Gastrocnemius medialis (tissue), 4 donors: ENCODE results near the gene C10orf71. TPM values are rescaled to one million over a fixed set of nuclear protein-coding genes. Genes with fewer than 3 reads are reported as not detected.
A peak's percentile ranks its signal among the peaks of the same experiment; 100 is the strongest.

Source experiments
- ATAC-seq, 2 donors: fragments of 150-250 bp; one replicate each; pipeline ENCODE4 v1.9.1; 2016
- DNase-seq, 2 donors: peaks; one replicate each; pipeline ENCODE4 v3.0.0-alpha.2; 2019
- H3K27ac ChIP-seq, 4 donors: fragments of 200-600 bp; sonication (generic); 1 replicate in 1 of 4; 2 replicates in 3 of 4; pipeline ENCODE4 v1.5.1; 2016 to 2018; ENCODE audit warnings: mild to moderate bottlenecking in 2 of 4, moderate library complexity in 1 of 4
- H3K27me3 ChIP-seq, 3 donors: fragments of 200-600 bp; sonication (generic) in 2 of 3; 1 replicate in 1 of 3; 2 replicates in 2 of 3; pipeline versions ENCODE4 v1.5.1 to v1.6.0; 2016 to 2019; ENCODE audit warnings: mild to moderate bottlenecking in 1 of 3, moderate library complexity in 1 of 3
- H3K36me3 ChIP-seq, 2 donors: fragments of 200-600 bp; sonication (generic) in 1 of 2; one replicate each; pipeline ENCODE4 v1.5.1; 2017 to 2018
- H3K4me1 ChIP-seq, 2 donors: fragments of 200-600 bp; sonication (generic) in 1 of 2; one replicate each; pipeline ENCODE4 v1.5.1; 2016 to 2017; ENCODE audit warnings: mild to moderate bottlenecking in 2 of 2
- H3K4me3 ChIP-seq, 4 donors: fragments of 200-600 bp; sonication (generic) in 3 of 4; 1 replicate in 1 of 4; 2 replicates in 3 of 4; pipeline ENCODE4 v1.5.1; 2016 to 2019; ENCODE audit warnings: mild to moderate bottlenecking in 2 of 4
- H3K9me3 ChIP-seq, 3 donors: fragments of 200-600 bp; sonication (generic) in 2 of 3; 1 replicate in 1 of 3; 2 replicates in 2 of 3; pipeline ENCODE4 v1.5.1; 2016 to 2019
- POLR2A ChIP-seq, 2 donors: fragments of 450-650 bp; IDR thresholded peaks; one replicate each; pipeline ENCODE4 v1.6.1; 2017; ENCODE audit warnings: antibody characterized with exemption in 2 of 2, mild to moderate bottlenecking in 2 of 2, moderate library complexity in 2 of 2
- in situ Hi-C, 4 donors: fragments of 200-750 bp; cut with MboI; loops; one replicate each; pipeline versions ENCODE4 v1.15.0 to v1.8.0; 2017; ENCODE audit warnings: low sequenced_read_pairs in 4 of 4
- intact Hi-C: fragments of 100-400 bp; cut with DNase I; formaldehyde crosslinking; loops from one replicate; pipeline ENCODE4 v1.15.1; 2023; ENCODE audit warnings: low total_unique reads
- total RNA-seq, 4 donors: library from RNA; depleted of rRNA; stranded (reverse); fragments of >200 nt; gene quantifications; one replicate each; pipeline versions ENCODE4 v1.1.0 to v1.2.3, GENCODE V29; 2016
- TF ChIP-seq, protein P1 (sequence below), 5 experiments: fragments of 450-650 bp in 3 of 5; fragments of 200-600 bp in 2 of 5; sonication (generic) in 2 of 5; IDR thresholded peaks in 4 of 5; conservative IDR thresholded peaks in 1 of 5; 1 replicate in 4 of 5; 2 replicates in 1 of 5; pipeline ENCODE4 v1.5.1; 2016 to 2019; ENCODE audit warnings: antibody characterized with exemption in 5 of 5, mild to moderate bottlenecking in 3 of 5, moderate library complexity in 3 of 5

C10orf71 gene
- total RNA-seq, 4 donors from 2014 or later = 26.5 to 208 (median 69.6) TPM

DNA sequence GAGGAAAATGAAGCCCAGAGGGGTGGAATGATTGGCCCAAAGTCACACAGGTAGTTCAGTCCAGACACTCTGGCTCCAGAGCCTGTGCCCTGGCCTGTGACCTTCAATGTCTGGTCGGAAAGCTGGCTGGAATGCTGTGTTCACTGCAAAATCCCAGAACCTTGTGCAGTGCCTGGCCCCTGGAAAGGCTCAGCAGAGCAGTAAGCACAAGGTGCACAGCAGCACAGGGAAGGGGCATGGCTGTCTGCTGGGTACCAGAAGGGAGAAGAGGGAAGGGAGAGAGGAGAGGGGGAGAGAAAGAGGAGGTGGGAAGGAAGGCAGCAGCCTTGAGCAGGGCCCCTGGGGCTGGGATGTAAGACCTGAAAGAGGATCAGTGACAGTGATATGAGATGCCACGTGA, 28.4 kb upstream of the C10orf71 start:
- DNase-seq (no peak), ATAC-seq (no peak)
- in situ Hi-C loops = no loop called here
- H3K27me3 ChIP-seq = no peaks in the 10 kb centered on the region
- intact Hi-C loops = no loop called here
- TF ChIP-seq, protein P1, sequence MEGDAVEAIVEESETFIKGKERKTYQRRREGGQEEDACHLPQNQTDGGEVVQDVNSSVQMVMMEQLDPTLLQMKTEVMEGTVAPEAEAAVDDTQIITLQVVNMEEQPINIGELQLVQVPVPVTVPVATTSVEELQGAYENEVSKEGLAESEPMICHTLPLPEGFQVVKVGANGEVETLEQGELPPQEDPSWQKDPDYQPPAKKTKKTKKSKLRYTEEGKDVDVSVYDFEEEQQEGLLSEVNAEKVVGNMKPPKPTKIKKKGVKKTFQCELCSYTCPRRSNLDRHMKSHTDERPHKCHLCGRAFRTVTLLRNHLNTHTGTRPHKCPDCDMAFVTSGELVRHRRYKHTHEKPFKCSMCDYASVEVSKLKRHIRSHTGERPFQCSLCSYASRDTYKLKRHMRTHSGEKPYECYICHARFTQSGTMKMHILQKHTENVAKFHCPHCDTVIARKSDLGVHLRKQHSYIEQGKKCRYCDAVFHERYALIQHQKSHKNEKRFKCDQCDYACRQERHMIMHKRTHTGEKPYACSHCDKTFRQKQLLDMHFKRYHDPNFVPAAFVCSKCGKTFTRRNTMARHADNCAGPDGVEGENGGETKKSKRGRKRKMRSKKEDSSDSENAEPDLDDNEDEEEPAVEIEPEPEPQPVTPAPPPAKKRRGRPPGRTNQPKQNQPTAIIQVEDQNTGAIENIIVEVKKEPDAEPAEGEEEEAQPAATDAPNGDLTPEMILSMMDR (IDR thresholded peaks at IDR 0.05 in 4 of 5, conservative IDR thresholded peaks at IDR 0.05 in 1 of 5) = no peak
- TF ChIP-seq POLR2A (IDR thresholded peaks at IDR 0.05) = no peak
- no peaks in the 10 kb centered on the region for H3K36me3 ChIP-seq
- H3K9me3 ChIP-seq = no peaks in the 10 kb centered on the region
- H3K27ac ChIP-seq = peak overlapping the region; percentile 92 to 97 (median 94)
- H3K4me3 ChIP-seq = no peak overlapping the region
- peaks cover 30 to 36% of the 10 kb centered on the region in 2 donors for H3K4me1 ChIP-seq

DNA sequence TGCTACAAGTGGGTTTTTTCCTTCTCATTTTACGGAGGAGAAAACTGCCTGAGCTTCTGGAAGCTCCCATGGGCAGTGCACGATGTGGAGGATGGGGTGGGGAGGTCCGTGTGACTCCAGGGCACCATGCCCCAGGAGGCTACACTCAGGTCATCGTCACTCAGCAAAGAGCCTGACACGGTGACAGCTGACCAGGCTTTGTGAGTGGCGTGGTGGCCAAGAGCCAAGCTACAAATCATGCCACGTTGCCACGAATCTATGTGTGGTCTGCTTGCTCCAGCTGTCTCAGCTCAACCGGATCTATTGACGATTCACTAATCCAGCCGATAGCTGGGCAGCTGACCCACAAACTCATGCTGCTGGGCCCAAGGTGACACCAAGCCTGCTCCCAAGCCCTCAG, 27.6 kb upstream of the C10orf71 start:
- TF ChIP-seq, protein P1 (IDR thresholded peaks at IDR 0.05 in 4 of 5, conservative IDR thresholded peaks at IDR 0.05 in 1 of 5) = no peak
- no peak for TF ChIP-seq POLR2A (IDR thresholded peaks at IDR 0.05)
- peak; percentile 24 to 65 for ATAC-seq
- in situ Hi-C loops = no loop called here
- Histone ChIP-seq H3K4me1 (peaks cover 30 to 38% of the 10 kb centered on the region in 2 donors), H3K36me3 (no peaks in the 10 kb centered on the region), H3K27ac (peak overlapping the region; percentile 92 to 97 (median 94)), H3K27me3 (no peaks in the 10 kb centered on the region), H3K9me3 (no peaks in the 10 kb centered on the region), H3K4me3 (no peak overlapping the region)
- intact Hi-C loops = no loop called here
- DNase-seq = peak; percentile 65 to 74

DNA sequence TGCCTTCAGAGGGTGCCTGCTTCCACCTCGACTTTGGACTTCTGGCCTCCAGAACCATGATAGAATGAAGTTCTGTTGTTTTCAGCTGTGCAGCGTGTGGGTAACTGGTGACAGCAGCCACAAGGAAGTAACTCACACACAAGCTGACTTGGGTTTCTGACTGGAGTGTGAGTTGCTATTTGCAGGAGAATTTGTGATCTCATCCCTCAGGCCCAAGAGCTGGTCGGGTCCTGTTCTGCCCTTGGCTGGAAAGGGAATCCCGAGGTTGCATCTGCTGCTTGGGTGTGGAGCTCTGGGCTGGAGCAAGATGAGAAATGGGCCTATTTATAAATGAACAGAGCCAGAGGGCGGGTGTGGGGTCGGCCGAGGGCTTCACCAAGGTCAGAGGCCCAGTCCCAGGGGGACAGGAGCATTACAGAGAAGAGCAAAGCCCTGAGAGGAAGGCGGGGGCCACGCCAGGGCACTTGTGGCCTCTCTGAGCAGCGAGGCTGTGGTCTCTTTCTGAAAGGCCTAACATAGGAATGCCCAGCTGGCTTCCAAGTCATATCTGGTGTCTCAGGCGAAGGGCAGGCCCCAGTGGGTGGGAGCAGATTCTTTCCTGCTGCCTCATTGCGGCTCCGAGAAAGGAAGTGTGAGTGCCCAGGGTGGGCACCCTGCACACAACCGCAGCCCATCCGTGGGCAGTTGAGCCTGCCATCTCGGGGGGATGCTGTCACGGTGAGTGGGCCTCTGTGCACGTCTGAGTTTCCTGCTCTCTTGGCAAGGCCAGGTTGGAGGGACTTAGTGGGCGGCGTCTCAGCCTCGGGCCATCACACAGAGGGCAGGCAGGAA, 26.5 kb upstream of the C10orf71 start:
- no peaks in the 10 kb centered on the region for H3K9me3 ChIP-seq
- DNase-seq (peak; percentile 86 to 95), ATAC-seq (peak; percentile 89 to 90)

DNA sequence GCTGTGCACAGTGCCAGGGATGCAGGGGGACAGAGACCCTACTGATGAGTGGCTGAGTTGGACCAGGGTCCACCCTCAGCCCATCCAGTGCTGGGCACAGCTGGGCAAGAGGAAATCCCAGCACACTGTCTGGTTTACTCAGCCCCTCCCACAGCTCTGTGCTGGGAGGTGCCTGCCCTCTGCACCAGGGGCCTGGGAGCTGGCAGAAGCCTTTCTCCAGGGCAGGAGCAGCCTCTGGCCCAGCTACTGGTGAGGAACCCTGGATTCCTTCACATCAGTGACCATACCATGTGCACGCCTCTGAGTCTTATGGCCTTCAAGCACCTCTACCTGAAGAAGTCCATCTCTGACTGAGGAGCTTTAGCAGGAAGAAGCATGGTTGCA, 25.9 kb upstream of the C10orf71 start:
- in situ Hi-C loops (no loop called here), intact Hi-C loops (no loop called here)
- peak overlapping the region; percentile 92 to 97 (median 94) for H3K27ac ChIP-seq
- ATAC-seq (peak in 1 of 2 donors; percentile 29), DNase-seq (peak in 1 of 2 donors; percentile 39)
- H3K9me3 ChIP-seq = no peaks in the 10 kb centered on the region
- TF ChIP-seq POLR2A (IDR thresholded peaks at IDR 0.05) = no peak
- TF ChIP-seq, protein P1 (IDR thresholded peaks at IDR 0.05 in 4 of 5, conservative IDR thresholded peaks at IDR 0.05 in 1 of 5) = no peak
- H3K36me3 ChIP-seq = no peaks in the 10 kb centered on the region
- no peak overlapping the region for H3K4me3 ChIP-seq
- no peaks in the 10 kb centered on the region for H3K27me3 ChIP-seq
- peaks cover 37 to 53% of the 10 kb centered on the region in 2 donors for H3K4me1 ChIP-seq

More for the DNA sequence above, 26.5 kb upstream of the C10orf71 start:
- H3K4me1 ChIP-seq = peaks cover 33 to 47% of the 10 kb centered on the region in 2 donors
- in situ Hi-C loops = no loop called here
- no peaks in the 10 kb centered on the region for H3K27me3 ChIP-seq
- no peak overlapping the region for H3K4me3 ChIP-seq
- no peaks in the 10 kb centered on the region for H3K36me3 ChIP-seq
- peak; percentile 60 to 73 for TF ChIP-seq POLR2A (IDR thresholded peaks at IDR 0.05)
- TF ChIP-seq, protein P1 (IDR thresholded peaks at IDR 0.05 in 4 of 5, conservative IDR thresholded peaks at IDR 0.05 in 1 of 5) = peak in 1 of 5 experiments; percentile 18
- H3K27ac ChIP-seq = peak overlapping the region; percentile 92 to 97 (median 94)
- intact Hi-C loops = loop anchor here (1.0 kb wide), 1 partner anchor 27 kb away; the partner anchor contains the start of gene C10orf71
